Measurements from ENCODE around the gene MPZL1. TPM values are rescaled to one million over a fixed set of nuclear protein-coding genes. Genes with fewer than 3 reads are reported as not detected.

Gene MPZL1
- total and polyA plus RNA-seq, 2 of the 8 experiments (the other 6 are each of a cell fraction or from before 2014, with no cell fraction given) = 37.8 to 120 TPM

DNA sequence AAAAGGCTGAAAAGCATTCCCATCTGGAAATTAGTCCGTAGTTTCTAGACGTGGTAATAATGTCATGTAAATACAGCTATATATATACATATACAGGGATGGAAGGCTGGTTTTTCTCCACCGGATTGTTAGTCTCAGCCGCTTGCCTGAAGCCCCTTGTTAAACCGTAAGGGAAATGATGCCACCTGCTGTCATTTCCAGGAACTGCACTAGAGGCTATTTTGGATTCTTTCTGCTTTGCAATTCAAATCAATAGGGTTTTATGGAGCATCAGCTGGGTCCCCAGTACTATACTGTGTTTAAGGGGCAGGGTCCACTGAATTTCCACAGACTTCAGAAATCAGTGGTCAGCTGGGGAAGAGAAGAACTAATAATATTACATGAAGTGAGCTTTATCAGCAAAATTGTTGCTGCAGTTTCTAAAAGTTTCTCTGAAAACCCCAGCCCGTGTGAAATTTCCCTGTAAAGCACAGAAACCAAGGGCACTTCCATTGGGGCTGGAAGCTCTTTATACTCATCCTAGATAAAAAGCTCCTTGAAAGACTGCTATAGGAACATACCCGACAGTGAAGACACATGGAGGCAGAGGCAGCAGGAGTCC is 33.8 kb upstream of the MPZL1 start:
- Histone ChIP-seq H3K18ac (ENCODE audit: extremely low read depth, low read length) (no peak overlapping the region), H2BK20ac (ENCODE audit: low read length) (no peak overlapping the region), H2AFZ (ENCODE audit: low read length) (no peak overlapping the region), H3K4me3 (ENCODE audit: extremely low read depth in 1 of 4, insufficient read depth in 2 of 4, low read depth in 3 of 4, low read length in 4 of 4) (no peak overlapping the region), H2BK120ac (replicated peaks; ENCODE audit: low read depth, low read length) (no peak overlapping the region), H3K23me2 (ENCODE audit: low read depth, low read length) (no peaks in the 10 kb centered on the region; the same call in 1 of the 2 replicates), H4K91ac (replicated peaks; ENCODE audit: insufficient read length, low read length) (no peak overlapping the region), H3K56ac (replicated peaks; ENCODE audit: insufficient read length, low read depth, low read length) (no peak overlapping the region), H3K4me1 (replicated peaks in 1 of 4; ENCODE audit: control insufficient read depth in 3 of 4, insufficient read depth in 4 of 4, low read length in 3 of 4) (peaks cover 2 to 12% (median 6%) of the 10 kb centered on the region in 4 experiments), H3K79me1 (ENCODE audit: low read depth, low read length) (no peaks in the 10 kb centered on the region), H3K36me3 (ENCODE audit: control insufficient read depth in 2 of 4, insufficient read depth in 4 of 4, low read length in 3 of 4) (no peaks in the 10 kb centered on the region), H2BK5ac (ENCODE audit: low read depth, low read length) (no peak overlapping the region), H2BK15ac (ENCODE audit: low read length) (no peak overlapping the region), H2AK5ac (ENCODE audit: low read depth, low read length) (no peak overlapping the region), H2BK12ac (ENCODE audit: low read depth, low read length) (no peak overlapping the region), H3K14ac (ENCODE audit: insufficient read length) (no peak overlapping the region), H3K79me2 (ENCODE audit: control insufficient read depth in 1 of 2, insufficient read depth in 2 of 2, low read length in 2 of 2) (no peaks in the 10 kb centered on the region), H4K5ac (ENCODE audit: insufficient read length, low read depth, low read length) (no peak overlapping the region), H4K20me1 (replicated peaks in 1 of 2; ENCODE audit: control insufficient read depth in 1 of 2, insufficient read depth in 2 of 2, low read length in 2 of 2) (no peaks in the 10 kb centered on the region), H3K23ac (ENCODE audit: insufficient read length) (no peak overlapping the region), H3K27me3 (replicated peaks in 1 of 4; ENCODE audit: control insufficient read depth in 3 of 4, extremely low read depth in 1 of 4, insufficient read depth in 3 of 4, low read length in 3 of 4) (no peaks in the 10 kb centered on the region; a peak in 1 of 7 replicates), H3K4me2 (ENCODE audit: insufficient read depth in 1 of 2, low read depth in 2 of 2, low read length in 2 of 2) (no peak overlapping the region), H3K4ac (replicated peaks; ENCODE audit: insufficient read length, low read depth, low read length) (no peak overlapping the region), H3K27ac (ENCODE audit: low read depth, low read length) (no peak overlapping the region), H4K8ac (ENCODE audit: extremely low read depth, insufficient read depth, low read length) (no peak overlapping the region), H3K9me3 (ENCODE audit: insufficient read depth in 2 of 2, low read depth in 1 of 2, low read length in 1 of 2) (no peaks in the 10 kb centered on the region), H3K9ac (replicated peaks in 1 of 4; ENCODE audit: extremely low read depth in 1 of 4, low read depth in 3 of 4, low read length in 3 of 4) (no peak overlapping the region)
- peak; percentile 63 to 95 for DNase-seq (ENCODE audit: low read depth in 1 of 2, low spot score in 2 of 2)
- FAIRE-seq = peak; percentile 90
- POLR2A ChIA-PET (ENCODE audit: partially characterized antibody) = no interaction called here
- CTCF ChIA-PET (ENCODE audit: partially characterized antibody) = interaction anchor here (0.6 to 3.0 kb wide), 73 partner anchors 8 to 1235 kb away, joined by 3 to 33 read pairs (median 4); partner anchors contain the start of genes CD247 and CREG1
- WGBS, 2 experiments (ENCODE audit: extremely low coverage in 1 of 2, insufficient coverage in 1 of 2, insufficient read length in 1 of 2, insufficient replicate concordance in 2 of 2, low coverage in 1 of 2, low lambda C conversion rate in 2 of 2, missing lambda C conversion rate in 1 of 2) = 25% methylated on average over 7 of the region's 7 CpGs; no CpG with 5 or more reads in 1 of the 2 experiments
- TF ChIP-seq RBBP5 (IDR thresholded peaks at IDR 0.05; ENCODE audit: borderline replicate concordance, low read depth, low read length) (no peak), CEBPB (IDR thresholded peaks at IDR 0.05; ENCODE audit: low read depth, low read length) (no peak), TEAD4 (IDR thresholded peaks at IDR 0.05; ENCODE audit: low read depth, low read length) (no peak), HDAC2 (IDR thresholded peaks at IDR 0.05; ENCODE audit: borderline replicate concordance in 1 of 2, low read depth in 2 of 2, low read length in 2 of 2) (no peak), EP300 (IDR thresholded peaks at IDR 0.05; ENCODE audit: borderline replicate concordance in 1 of 2, low read depth in 2 of 2, low read length in 2 of 2) (no peak), RXRA (IDR thresholded peaks at IDR 0.05; ENCODE audit: insufficient read depth, low read depth, low read length) (no peak), CTCF (IDR thresholded peaks at IDR 0.05; ENCODE audit: control extremely low read depth in 1 of 3, insufficient read depth in 1 of 3, low read depth in 1 of 3, low read length in 3 of 3) (peak; percentile 31 to 88 (median 82)), POLR2A (IDR thresholded peaks at IDR 0.05; ENCODE audit: control extremely low read depth in 1 of 2, low read depth in 2 of 2, low read length in 2 of 2) (no peak)
- TF ChIP-seq, protein P1, sequence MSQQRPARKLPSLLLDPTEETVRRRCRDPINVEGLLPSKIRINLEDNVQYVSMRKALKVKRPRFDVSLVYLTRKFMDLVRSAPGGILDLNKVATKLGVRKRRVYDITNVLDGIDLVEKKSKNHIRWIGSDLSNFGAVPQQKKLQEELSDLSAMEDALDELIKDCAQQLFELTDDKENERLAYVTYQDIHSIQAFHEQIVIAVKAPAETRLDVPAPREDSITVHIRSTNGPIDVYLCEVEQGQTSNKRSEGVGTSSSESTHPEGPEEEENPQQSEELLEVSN (IDR thresholded peaks at IDR 0.05) = no peak
